Measurements from ENCODE around the gene LRCH3.

DNA sequence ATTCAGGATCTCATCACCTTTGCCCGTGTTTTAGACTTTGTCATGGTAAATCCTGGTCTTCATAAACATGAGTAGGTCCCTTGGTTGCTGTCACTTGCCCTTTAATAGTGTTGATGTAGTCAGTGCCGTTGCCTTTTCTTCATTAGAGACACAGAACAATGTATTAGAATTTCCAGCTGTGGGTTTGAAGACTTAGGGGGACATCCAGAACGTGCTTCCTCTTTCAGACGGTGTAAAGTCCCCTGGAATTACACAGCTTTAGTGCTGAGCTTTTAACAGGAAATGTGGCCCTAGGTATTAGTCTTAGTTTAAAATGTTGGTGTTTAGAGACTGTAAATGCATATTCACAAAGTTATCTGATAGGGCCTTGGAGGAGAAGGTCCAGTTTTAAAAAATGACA, 8.8 kb upstream of the LRCH3 start:
- TF ChIP-seq EZH2phosphoT487 (IDR thresholded peaks at IDR 0.05; ENCODE audit: insufficient read depth, low read depth) (no peak), EZH2 (IDR thresholded peaks at IDR 0.05; ENCODE audit: insufficient read depth, poor library complexity, severe bottlenecking) (no peak)
